Activated naive CD4-positive, alpha-beta T cell treated with anti-CD3 and anti-CD28 coated beads, Interleukin-2, amount 10 ng/mL, durations not matched to agents 7 days and 5 days (primary cell): Measurements from ENCODE around the gene CYP27B1.

Source experiments
- CTCF ChIA-PET: fragments of 350-600 bp; sonication (Branson Sonifier 250); formaldehyde crosslinking; loops from one replicate; lab custom pipeline; 2021; ENCODE audit warnings: antibody characterized with exemption; lab: Charles Lee
- DNase-seq: peaks from one replicate; pipeline ENCODE4 v3.0.0-alpha.2; 2020
- H3K27ac Mint-ChIP-seq: one replicate; pipeline ENCODE4 v1.8.0; 2021; ENCODE audit warnings: mild to moderate bottlenecking, moderate library complexity, mixed read lengths
- H3K27me3 Mint-ChIP-seq: one replicate; pipeline ENCODE4 v1.8.0; 2021; ENCODE audit warnings: mild to moderate bottlenecking, mixed read lengths
- H3K36me3 Mint-ChIP-seq: one replicate; pipeline ENCODE4 v1.8.0; 2021; ENCODE audit warnings: mixed read lengths
- H3K4me1 Mint-ChIP-seq: one replicate; pipeline ENCODE4 v1.8.0; 2021; ENCODE audit warnings: mixed read lengths
- H3K4me3 Mint-ChIP-seq: one replicate; pipeline ENCODE4 v1.8.0; 2021; ENCODE audit warnings: mild to moderate bottlenecking, moderate library complexity, mixed read lengths
- H3K9me3 Mint-ChIP-seq: one replicate; pipeline ENCODE4 v1.8.0; 2021; ENCODE audit warnings: mixed read lengths

Gene CYP27B1

GRCh38 chr12:57767876-57768275 is 998 bp upstream of the CYP27B1 start:
- Mint-ChIP-seq H3K4me1 (peaks cover 52% of the 10 kb centered on the region), H3K9me3 (no peaks in the 10 kb centered on the region), H3K27ac (no peak overlapping the region), H3K4me3 (no peak overlapping the region), H3K27me3 (peaks cover 53% of the 10 kb centered on the region), H3K36me3 (peaks cover 16% of the 10 kb centered on the region)
- no peak for DNase-seq
- CTCF ChIA-PET = interaction anchor here (2.5 to 3.1 kb wide), 2 partner anchors 9 to 12 kb away, joined by 12 to 19 read pairs; no protein-coding TSS in a partner anchor

GRCh38 chr12:57767305-57767698 is 424 bp upstream of the CYP27B1 start:
- no peak overlapping the region for H3K27ac Mint-ChIP-seq
- CTCF ChIA-PET = interaction anchor here (0.6 to 3.1 kb wide), 4 partner anchors 8 to 85 kb away, joined by 3 to 19 read pairs (median 8); no protein-coding TSS in a partner anchor

GRCh38 chr12:57765698-57766463 is 997 bp downstream of the CYP27B1 start:
- peak; percentile 21 for DNase-seq
- H3K36me3 Mint-ChIP-seq = peaks cover 12% of the 10 kb centered on the region
- peaks cover 48% of the 10 kb centered on the region for H3K27me3 Mint-ChIP-seq
- CTCF ChIA-PET = interaction anchor here (0.8 to 2.5 kb wide), 12 partner anchors 9 to 140 kb away, joined by 3 to 19 read pairs (median 4); partner anchors contain the start of genes CDK4 and TSPAN31
- H3K9me3 Mint-ChIP-seq = no peaks in the 10 kb centered on the region
- peaks cover 42% of the 10 kb centered on the region for H3K4me1 Mint-ChIP-seq
- peak overlapping the region; percentile 75 for H3K4me3 Mint-ChIP-seq
- no peak overlapping the region for H3K27ac Mint-ChIP-seq

More at GRCh38 chr12:57767305-57767698, 424 bp upstream of the CYP27B1 start:
- DNase-seq = no peak
- H3K4me3 Mint-ChIP-seq = no peak overlapping the region
- H3K4me1 Mint-ChIP-seq = peaks cover 51% of the 10 kb centered on the region
- peaks cover 48% of the 10 kb centered on the region for H3K27me3 Mint-ChIP-seq
- no peaks in the 10 kb centered on the region for H3K9me3 Mint-ChIP-seq
- H3K36me3 Mint-ChIP-seq = peaks cover 16% of the 10 kb centered on the region

- peak; percentile 71 for DNase-seq
- no peak overlapping the region for H3K27ac Mint-ChIP-seq
- H3K4me3 Mint-ChIP-seq = peak overlapping the region; percentile 75
- CTCF ChIA-PET = interaction anchor here (0.7 to 3.9 kb wide), 11 partner anchors 9 to 140 kb away, joined by 3 to 26 read pairs (median 4); partner anchors contain the start of genes CDK4 and TSPAN31
- peaks cover 36% of the 10 kb centered on the region for H3K4me1 Mint-ChIP-seq
- peaks cover 48% of the 10 kb centered on the region for H3K27me3 Mint-ChIP-seq
- peaks cover 15% of the 10 kb centered on the region for H3K36me3 Mint-ChIP-seq
- H3K9me3 Mint-ChIP-seq = no peaks in the 10 kb centered on the region
Measured at GRCh38 chr12:57765003-57765697, 1.7 kb downstream of the CYP27B1 start.

- peaks cover 12% of the 10 kb centered on the region for H3K36me3 Mint-ChIP-seq
- peak; percentile 36 for DNase-seq
- H3K4me1 Mint-ChIP-seq = peaks cover 36% of the 10 kb centered on the region
- peak overlapping the region; percentile 75 for H3K4me3 Mint-ChIP-seq
- H3K27ac Mint-ChIP-seq = no peak overlapping the region
- H3K27me3 Mint-ChIP-seq = peaks cover 48% of the 10 kb centered on the region
- H3K9me3 Mint-ChIP-seq = no peaks in the 10 kb centered on the region
- CTCF ChIA-PET = interaction anchor here (0.7 to 3.9 kb wide), 10 partner anchors 8 to 140 kb away, joined by 3 to 26 read pairs (median 4); partner anchors contain the start of genes CDK4 and TSPAN31
Measured at GRCh38 chr12:57764662-57765002, 2.2 kb downstream of the CYP27B1 start.

- no peak overlapping the region for H3K27ac Mint-ChIP-seq
- no peak for DNase-seq
- peaks cover 48% of the 10 kb centered on the region for H3K27me3 Mint-ChIP-seq
- peaks cover 41% of the 10 kb centered on the region for H3K4me1 Mint-ChIP-seq
- peaks cover 15% of the 10 kb centered on the region for H3K36me3 Mint-ChIP-seq
- H3K9me3 Mint-ChIP-seq = no peaks in the 10 kb centered on the region
- H3K4me3 Mint-ChIP-seq = peak overlapping the region; percentile 75
- CTCF ChIA-PET = interaction anchor here (0.7 to 3.9 kb wide), 9 partner anchors 8 to 141 kb away, joined by 3 to 26 read pairs (median 5); partner anchors contain the start of gene TSPAN31
Measured at GRCh38 chr12:57763881-57764661, 2.8 kb downstream of the CYP27B1 start.

GRCh38 chr12:57762463-57762862 is 4.4 kb downstream of the CYP27B1 start:
- no peak overlapping the region for H3K27ac Mint-ChIP-seq
- DNase-seq = no peak
- H3K4me3 Mint-ChIP-seq = no peak overlapping the region
- H3K4me1 Mint-ChIP-seq = peaks cover 49% of the 10 kb centered on the region
- CTCF ChIA-PET = interaction anchor here (1.0 to 3.9 kb wide), 2 partner anchors 92 to 143 kb away, joined by 3 to 26 read pairs; no protein-coding TSS in a partner anchor
- peaks cover 41% of the 10 kb centered on the region for H3K27me3 Mint-ChIP-seq
- peaks cover 15% of the 10 kb centered on the region for H3K36me3 Mint-ChIP-seq
- no peaks in the 10 kb centered on the region for H3K9me3 Mint-ChIP-seq

- Mint-ChIP-seq H3K4me3 (no peak overlapping the region), H3K9me3 (no peaks in the 10 kb centered on the region), H3K27ac (peak overlapping the region; percentile 70), H3K4me1 (peaks cover 50% of the 10 kb centered on the region), H3K36me3 (peaks cover 19% of the 10 kb centered on the region), H3K27me3 (peaks cover 34% of the 10 kb centered on the region)
- CTCF ChIA-PET = interaction anchor here (1.0 to 3.9 kb wide), 3 partner anchors 13 to 144 kb away, joined by 3 to 26 read pairs (median 3); no protein-coding TSS in a partner anchor
- DNase-seq = no peak
Measured at GRCh38 chr12:57761391-57761998, 5.4 kb downstream of the CYP27B1 start.

GRCh38 chr12:57760347-57760982 is 6.4 kb downstream of the CYP27B1 start:
- Mint-ChIP-seq H3K4me3 (no peak overlapping the region), H3K27me3 (peaks cover 25% of the 10 kb centered on the region), H3K4me1 (peaks cover 45% of the 10 kb centered on the region), H3K36me3 (peaks cover 19% of the 10 kb centered on the region), H3K9me3 (no peaks in the 10 kb centered on the region), H3K27ac (no peak overlapping the region)
- CTCF ChIA-PET = interaction anchor here (0.9 to 2.4 kb wide), 5 partner anchors 14 to 147 kb away, joined by 3 to 26 read pairs (median 4); no protein-coding TSS in a partner anchor
- DNase-seq = no peak

GRCh38 chr12:57759360-57759980 is 7.4 kb downstream of the CYP27B1 start:
- Mint-ChIP-seq H3K36me3 (peaks cover 19% of the 10 kb centered on the region), H3K9me3 (no peaks in the 10 kb centered on the region), H3K4me1 (peaks cover 39% of the 10 kb centered on the region), H3K4me3 (no peak overlapping the region), H3K27me3 (peaks cover 15% of the 10 kb centered on the region), H3K27ac (no peak overlapping the region)
- CTCF ChIA-PET = interaction anchor here (0.6 to 2.4 kb wide), 19 partner anchors 9 to 672 kb away, joined by 3 to 26 read pairs (median 3); partner anchors contain the start of genes CYP27B1, EEF1AKMT3 and METTL1
- DNase-seq = peak; percentile 61

- no peak for DNase-seq
- peaks cover 40% of the 10 kb centered on the region for H3K4me1 Mint-ChIP-seq
- peaks cover 19% of the 10 kb centered on the region for H3K36me3 Mint-ChIP-seq
- peaks cover 8% of the 10 kb centered on the region for H3K27me3 Mint-ChIP-seq
- CTCF ChIA-PET = interaction anchor here (0.8 to 2.4 kb wide), 17 partner anchors 9 to 149 kb away, joined by 3 to 26 read pairs (median 4); partner anchors contain the start of genes CYP27B1, EEF1AKMT3 and METTL1
- no peak overlapping the region for H3K4me3 Mint-ChIP-seq
- no peak overlapping the region for H3K27ac Mint-ChIP-seq
- H3K9me3 Mint-ChIP-seq = no peaks in the 10 kb centered on the region
Measured at GRCh38 chr12:57758552-57759359, 8.1 kb downstream of the CYP27B1 start.
